HG02870 (cell line): ENCODE measurements around the gene SLX9.

Experiments
- ATAC-seq: cut with Tn5 transposase; IDR thresholded peaks from one replicate; pipeline ENCODE4 v1.9.1; 2021; ENCODE audit warnings: mild to moderate bottlenecking, moderate library complexity; ENCODE audit not compliant: unreplicated experiment

Gene SLX9

DNA sequence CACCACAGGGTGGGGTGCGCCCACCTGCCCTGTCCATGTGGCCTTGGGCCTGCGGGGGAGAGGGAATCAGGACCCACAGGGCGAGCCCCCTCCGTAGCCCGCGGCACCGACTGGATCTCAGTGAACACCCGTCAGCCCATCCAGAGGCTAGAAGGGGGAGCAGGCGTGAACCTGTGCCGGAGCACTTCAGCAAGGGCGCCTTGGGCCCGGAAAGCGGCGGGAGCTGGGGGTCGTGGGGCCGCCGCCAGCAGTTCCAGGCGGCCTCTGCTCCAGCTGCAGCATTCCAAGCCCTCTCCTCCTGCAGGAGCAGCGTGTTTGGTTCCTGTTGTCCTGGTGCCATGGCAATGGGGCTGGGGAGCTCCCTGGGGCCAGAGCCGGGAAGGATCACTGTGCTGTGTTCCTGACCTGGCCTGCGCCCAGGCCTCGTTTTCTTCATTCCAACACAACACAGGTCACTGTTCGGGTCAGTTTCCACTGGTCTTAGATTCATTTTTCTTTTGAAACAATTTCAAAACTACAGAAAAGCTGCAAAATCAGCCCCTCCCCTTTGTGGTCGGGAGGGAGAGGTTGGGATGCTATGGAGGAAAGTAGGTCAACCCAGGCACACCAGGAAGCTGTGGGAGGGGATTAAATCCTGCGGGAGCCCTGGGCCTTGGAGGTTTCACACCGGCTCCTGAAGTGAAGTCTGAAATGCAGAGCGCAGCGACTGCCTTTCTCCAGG is 18.8 kb downstream of the SLX9 start:
- no peak for ATAC-seq

DNA sequence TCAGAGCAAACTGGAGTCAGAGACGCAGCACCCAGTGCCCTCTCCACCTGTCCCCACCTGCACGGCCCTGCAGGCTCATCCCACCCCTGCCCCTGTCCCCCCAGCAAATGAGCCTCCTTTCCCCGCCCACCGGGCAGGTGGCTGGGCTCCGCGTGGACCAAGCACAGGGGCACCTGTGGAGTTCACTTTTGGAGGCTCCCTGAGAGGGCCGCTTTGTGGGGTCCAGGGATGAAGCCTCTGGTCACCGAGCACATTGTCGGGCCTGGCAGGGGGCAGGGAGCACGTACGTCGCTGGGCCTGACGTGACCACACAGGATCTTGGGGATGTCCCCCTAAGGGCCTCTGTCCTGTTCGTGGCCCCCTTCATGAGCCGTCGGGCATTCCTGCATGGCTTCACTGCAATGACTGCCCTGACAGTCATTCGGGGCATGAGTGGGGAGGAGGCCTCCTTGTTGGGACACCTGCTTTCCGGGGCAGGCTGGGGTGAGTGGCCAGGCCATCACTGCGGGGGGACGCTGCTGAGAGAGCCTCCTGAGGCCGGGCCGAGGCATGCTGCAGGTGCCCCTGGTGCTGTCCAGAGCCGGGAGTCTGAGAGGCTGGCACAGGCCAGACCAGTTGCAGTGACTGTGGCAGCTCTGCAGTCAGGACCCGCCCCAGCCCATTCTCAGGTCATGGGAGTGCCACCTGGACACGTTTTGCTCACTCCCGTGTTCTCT is 19.7 kb downstream of the SLX9 start:
- no peak for ATAC-seq

DNA sequence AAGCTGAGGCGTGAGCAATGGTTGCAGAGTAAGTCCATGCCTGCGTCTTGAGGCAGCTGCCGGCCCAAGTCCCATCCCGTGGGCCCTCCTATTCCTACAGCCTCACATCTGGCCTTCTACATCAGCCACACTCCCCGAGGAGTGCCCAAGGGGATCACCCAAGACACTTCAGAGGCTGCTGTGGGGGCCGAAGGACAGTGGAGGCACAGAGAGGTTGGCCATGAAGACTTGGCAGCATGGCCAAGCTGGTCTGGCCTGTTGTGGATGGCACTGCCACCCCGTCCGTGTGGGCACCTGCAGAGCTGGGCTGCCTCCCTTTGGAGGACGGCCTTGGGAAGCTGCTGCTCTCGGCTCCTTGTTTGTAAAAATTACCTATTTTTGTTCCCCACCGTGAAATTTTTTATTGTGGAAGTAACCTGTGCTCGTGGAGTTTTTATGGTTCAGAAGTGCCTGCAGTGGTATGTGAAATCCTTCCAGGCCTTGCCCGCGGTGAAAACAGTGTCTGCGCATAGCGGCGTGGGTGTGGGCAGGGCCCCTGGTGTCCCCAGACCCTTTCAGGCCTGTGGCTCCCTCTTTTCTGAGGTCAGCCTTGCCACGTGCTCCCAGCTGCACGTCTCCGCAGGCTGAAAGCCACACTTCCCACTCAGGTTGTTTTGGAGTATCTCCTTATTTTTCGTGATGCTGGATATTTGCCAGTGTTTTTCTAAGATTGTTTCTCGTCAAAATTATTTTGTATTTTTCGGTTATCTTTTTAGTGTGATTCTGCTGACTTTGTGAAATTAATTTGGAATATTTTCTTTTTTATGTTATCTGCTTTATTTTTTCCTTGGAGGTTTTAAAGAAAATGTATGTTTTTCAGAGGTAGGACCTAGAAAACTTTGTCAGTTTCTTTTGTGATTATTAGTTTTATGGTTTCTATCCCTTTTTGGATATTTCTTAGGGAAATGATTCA is 20.6 kb downstream of the SLX9 start:
- ATAC-seq = no peak

DNA sequence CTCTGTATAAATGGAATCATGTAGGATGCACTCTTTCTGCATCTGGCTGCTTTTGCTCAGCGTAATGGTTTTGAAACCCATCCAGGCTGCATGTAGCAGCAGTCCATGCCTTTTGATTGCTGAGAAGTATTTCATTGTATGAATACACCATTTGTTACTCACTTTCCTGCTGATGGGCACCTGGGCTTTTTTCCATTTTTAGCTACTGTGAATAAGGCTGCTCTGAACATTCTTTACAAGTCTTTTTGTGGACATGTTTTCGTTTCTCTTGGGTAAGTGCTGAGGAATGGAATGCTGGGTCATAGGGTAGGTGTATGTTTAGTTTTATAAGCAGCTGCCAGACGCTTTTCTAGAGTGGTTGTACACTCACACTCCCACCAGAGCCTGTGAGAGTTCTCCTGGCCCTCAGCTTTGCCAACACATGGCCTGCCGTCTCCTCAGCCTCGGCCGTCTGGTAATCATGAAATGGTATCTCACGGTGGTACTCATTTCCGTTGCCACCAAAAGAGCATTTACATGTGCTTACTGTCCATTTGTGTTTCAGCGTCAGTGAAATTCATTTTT is 22.7 kb downstream of the SLX9 start:
- ATAC-seq = no peak

DNA sequence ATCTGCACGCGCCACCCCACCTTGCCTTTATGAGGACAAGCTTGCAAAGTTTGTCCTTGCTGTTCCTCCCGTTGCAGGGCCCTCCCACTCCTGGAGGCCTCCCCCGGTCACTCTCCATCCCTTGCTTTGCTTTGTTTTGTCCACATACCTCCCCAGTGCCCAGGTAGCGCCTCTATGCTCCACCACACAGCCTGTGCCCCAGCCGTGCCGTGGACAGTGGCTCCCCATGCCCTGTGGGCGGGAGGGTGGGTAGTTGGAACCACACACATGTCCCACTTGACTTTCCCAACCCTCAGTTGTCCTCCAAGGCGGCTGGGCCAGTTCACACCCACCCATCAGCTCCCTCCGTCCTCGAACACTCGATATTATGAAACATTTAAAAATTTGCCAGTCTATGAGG is 24.6 kb downstream of the SLX9 start:
- ATAC-seq = no peak

DNA sequence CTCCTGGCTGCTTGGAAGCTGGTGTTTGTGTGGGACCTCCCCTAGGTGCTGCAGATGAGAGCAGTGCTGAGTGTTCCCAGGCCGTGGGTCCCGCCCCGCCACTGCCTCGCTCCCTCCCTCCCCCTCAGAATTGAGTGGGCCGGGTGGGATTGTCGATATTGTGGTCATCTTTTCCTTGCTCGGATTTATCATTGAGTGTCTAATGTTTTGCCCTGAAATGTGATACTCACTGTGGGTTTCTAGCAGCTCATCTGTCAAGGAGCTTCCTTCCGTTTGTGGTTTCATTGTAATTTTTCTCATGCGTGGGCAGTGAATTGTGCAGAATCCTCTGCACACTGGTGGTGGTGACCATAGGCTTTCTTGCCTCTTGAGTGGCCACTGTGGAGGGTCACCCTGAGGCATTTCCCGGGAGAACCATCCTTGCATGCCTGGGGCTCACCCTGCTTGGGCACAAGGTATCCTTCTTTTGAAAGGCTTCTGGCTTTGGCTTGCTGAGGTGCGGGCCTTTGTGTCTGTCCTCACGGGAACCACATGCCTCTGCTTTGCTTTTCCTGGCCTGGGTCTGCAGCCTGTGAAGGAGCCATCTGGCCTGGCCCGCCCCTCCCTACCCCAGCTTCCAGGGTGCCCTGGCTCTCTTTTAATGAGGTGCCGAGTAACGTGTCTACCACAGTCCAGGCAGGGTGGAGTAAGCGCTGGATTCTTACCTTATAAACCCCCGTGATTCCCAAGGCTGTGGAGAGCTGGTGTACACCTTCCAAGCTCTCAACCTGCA is 25.6 kb downstream of the SLX9 start:
- no peak for ATAC-seq

DNA sequence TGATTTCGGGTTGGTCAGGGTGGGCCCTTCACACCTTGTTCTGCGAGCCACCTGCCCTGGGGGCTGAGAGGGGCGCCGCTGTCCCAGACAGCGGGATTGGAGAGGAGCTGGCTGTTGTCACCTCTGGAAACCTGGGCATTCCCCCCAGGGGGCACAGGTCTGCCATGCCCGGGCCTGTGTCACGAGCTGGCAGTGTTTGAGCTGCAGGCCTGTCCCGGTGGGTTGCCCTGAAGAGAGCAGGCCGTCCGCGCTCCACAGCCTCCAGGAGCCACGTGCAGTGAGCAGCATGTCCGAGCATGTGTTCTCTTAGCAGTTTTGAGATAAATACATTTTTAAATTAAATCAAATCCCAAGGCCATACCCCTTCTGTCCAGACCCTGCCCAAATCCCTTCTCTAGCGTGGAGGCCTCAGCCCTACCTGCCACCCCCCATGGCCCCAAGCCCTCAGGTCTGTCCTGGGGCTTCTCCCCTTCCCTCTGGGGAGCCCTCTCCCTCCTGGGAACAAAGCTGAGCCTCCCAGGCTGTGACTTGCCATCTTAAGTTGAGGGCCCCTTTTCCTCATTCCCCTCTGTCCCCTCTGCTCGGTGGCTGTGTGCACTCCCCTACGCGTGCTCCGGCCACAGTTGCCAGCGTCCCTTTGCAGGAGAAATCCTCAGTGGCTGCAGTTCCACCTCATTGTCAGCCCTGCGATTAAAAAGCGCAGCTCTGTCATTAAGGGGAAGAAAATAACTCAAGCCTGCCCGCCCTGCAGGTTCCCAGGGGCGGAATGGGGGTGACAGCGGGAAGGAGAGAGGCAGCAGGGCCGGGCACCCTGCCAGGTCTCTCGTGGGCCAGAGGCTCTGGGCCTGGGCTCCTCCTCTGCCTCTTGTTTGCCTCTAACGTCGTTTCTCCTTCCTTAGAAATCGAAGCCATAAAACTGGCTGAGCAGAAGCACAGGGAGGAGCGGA is 26.6 kb downstream of the SLX9 start:
- no peak for ATAC-seq

DNA sequence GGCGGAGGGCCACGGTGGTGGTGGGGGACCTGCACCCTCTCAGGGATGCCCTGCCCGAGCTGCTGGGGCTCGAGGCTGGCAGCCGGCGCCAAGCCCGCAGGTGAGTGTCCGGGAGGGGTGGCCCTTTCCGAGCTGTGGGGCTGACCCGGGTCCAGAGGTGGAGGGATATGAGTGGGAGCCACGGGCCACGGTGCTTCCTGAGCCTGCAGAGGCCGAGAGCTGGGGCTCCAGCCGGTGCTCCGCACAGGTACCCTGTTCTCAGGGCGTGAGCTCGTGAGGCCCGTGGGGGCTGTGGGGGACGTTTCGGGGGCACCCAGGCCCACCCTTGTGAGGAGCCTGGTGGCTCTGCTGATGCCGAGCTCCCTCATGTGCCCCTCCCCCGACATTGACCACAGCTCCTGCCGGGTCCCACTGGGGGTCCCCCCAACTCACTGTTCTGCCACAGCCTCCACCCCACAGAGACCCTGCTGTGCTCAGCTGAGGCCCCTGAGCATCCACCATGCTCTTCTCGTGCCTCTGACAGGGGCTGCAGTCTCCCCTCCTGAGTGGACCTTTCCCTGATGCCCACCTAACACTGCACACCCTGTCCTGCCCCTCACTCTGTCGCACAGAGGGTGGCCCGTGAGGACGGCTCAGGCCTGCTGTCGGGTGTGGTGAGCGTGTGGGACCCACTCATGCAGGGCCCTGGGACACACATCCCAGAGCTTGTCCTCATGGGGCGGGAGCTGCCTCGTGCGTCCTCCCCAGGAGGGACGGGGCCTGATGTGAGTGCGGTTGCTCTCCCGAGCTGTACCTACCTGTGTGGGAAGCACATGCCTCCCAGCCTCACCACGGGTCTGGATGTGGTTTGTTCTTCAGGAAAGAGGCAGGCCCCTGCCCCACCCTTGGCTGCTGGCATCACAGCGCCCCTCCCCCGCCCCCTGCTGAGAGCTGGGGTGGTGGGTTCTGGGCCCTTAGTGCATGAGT is 27.5 kb downstream of the SLX9 start:
- ATAC-seq = no peak

DNA sequence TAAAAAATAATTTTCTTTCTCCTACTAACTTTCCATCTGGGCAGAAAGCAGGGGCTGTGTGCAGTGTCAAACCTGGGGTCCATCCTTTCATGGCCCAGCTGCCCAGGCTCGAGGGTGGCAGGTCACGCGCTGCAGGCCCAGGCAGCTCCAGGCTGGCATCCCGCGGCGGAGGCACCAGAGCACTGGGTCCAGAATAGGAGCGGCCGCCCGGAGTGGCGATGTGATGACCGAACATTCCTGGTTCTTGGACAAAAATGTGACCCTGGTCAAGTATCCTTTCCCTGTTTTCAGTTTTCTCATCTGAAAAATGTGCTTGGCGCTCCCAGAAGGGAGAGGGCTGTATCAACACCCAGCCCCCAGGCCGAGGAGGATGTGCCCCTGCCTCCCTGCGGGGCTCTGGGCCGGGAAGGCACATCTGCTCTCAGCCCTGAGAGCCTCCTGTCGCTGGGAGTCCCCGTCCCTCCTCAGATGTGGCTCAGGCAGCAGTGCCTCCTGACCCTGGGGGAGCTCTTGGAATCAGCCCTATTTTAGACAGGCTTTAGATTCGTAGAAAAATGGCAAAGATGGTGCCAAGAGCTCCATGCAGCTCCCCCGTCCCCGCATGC is 29.3 kb downstream of the SLX9 start:
- ATAC-seq = no peak

DNA sequence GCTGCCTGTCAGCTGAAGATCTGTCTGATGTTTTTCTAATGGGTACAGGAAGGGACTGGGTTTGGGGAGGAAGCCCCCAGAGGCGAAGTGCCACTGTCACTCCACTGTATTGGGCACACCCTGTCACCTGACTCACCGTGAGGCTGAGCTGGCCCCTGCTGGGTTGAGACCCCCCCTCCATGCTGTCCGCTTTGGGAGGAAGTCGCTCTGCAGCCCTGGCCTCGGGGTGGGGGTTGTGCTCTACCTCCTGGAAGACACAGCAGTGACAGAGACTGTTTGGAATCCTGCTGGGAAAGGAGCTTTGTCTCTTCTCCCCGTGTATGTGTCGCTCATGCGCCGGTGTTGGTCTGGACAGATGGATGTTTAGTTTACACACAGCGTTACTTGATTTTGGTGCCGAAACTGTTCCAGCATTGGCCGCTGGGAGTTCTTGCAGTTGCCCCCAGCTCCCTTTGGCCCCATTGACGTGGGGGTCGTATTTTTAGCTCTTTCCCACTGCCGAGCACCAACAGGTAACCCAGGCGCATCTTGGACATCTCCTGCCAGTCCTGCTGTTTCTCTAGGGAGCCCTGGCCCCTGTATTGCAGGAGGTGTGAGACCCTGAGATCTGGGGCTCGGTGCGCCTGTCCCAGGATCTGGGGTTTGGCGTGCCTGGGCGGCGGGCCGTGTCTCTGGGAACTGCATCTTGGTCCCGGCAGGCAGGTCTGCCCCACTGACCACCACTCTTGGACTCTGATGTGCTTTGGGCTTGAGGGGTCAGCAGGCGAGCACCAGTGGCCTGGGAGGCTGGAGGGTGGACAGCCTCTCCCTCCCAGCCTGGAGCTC is 30.3 kb downstream of the SLX9 start:
- ATAC-seq = no peak

DNA sequence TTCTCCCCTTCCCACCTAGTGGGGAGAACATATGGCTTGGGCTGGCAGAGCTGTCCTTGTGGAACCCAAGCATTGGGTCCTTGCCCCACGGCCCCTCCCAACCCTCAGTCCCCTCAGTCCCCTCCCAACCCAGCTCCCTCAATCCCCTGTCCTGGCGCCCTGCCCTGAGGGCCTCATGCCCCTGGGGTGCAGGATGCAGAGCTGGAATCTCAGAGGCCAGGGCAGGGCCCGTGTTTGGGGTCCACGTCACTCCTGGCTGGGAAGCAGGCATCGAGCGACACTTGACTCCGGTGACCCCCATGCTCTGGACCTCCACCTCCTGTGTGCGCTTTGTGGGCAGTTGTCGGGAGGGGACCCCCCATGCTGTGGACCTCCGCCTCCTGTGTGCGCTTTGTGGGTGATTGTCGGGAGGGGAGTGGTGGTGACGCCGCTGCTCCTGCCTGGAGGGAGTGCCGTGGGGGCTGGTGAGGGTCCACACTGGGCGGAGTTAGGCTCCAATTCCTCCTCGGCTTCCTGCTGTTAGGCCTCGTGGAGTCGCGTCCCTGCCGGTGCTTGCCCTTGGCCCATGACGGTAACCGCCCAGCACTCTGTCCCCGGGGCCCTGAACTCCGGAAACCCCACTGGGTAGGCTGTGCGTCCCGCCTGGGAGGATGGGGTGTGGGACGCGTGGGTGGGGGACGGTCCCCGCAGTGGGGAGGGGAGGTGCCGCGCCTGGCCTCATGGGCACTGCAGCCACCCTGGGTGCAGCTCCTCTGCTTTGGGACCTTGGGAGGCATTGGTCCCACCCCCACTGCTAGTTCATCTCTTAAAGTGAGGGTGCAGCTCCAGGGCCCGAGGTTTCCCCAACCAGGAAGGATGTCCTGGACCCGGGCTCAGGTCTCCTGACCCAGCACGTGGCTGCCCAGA is 31.2 kb downstream of the SLX9 start:
- ATAC-seq = no peak

DNA sequence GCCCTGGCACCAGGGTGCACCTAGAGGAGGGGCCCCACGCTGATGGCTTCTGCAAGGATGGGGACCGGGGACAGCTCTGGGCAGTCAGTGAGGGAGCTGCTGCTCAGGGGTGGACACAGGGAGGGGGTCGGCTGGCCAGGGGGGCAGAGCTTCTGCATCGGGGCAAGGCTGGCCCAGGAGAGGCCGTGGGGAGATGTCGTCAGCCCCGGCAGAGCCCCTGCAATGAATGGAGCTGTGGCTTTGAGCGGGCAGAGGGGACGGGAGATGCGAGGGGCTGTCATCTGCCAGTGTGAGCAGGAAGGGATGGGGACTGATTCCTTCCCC is 31.8 kb downstream of the SLX9 start:
- no peak for ATAC-seq

DNA sequence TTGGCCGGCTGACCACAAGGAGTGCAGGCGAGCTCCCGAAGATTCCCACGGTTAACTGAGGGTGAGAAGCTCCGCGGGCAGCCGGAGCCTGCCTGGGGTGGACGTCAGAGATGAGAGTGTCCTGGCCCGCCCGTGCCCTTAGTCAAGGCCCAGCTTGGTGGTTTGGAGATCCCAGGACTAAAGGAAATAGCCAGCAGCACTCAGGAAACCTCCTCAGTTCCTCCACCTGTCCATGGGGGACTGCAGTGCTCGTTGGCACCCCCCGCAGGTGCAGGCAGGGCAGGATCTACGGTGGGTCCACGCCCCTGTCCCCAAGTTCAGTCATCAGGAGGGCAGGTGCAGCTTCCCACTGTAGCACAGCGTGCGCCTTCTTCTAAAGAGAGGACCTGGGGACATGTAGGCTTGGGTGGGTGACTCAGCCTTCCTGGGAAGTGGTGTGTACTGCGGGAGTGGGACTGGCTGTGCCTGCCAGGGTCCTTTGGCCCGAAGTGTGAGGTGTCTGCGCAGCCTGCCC is 32.5 kb downstream of the SLX9 start:
- no peak for ATAC-seq

DNA sequence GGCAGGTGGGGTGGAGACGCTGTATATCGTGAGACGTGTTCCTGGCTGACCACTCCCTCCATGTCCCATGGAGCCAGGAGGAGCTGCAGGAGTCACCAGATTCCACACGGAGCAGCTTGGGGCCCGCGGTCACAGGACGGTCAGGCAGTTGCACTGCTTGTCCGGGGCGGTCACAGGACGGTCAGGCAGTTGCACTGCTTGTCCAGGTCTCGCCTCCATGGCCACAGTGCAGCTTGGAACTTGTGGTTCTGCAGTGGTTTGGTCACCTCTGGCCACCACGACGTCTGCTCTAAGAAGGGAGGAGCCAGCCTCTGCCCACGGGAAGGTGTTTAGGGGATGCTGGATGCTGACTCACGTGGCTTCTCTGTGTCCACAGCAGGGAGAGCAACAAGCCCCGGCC is 33.0 kb downstream of the SLX9 start:
- no peak for ATAC-seq

DNA sequence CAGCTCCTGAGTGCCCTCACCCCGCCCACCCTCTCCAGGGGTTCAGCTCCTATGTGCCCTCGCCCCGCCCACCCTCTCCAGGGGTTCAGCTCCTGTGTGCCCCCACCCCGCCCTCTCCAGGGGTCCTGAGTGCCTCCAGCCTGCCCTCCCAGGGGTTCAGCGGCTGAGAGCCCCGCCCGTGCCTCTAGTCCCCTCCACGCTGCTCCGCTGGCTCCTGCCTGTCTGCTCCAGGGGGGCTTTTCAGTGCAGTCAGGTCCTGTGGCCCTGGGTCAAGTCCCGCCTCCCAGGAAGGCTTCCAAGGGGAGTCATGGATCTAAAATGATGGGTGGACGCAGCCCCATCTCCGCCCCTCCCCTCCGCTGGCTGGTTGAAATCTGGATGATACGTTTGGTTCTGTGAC is 33.8 kb downstream of the SLX9 start:
- no peak for ATAC-seq

DNA sequence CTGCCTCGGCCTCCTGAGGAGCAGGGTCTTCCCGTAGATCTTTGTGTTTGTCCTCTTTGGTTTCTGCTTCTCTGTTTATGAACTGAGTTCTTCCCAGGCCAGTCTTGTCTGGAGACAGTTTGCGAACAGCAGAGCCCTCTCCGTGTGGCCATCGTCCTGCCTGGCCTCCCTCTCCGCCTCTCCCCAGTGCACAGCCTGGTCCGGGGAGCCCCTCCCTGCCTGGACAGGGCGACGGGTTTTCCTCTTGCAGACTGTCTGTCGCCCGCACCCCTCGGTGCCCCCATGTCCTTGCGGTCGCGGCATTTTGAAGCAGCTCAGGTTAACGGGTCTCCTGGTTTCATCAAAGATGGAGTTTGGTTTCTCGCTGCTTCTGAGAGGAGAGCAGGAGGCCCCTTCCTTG is 34.8 kb downstream of the SLX9 start:
- no peak for ATAC-seq
